ENCODE data around the gene NAA80. TPM values are rescaled to one million over a fixed set of nuclear protein-coding genes. Genes with fewer than 3 reads are reported as not detected.

The NAA80 gene
- total RNA-seq, 1 experiment from 2014 or later: 6.0 TPM

GRCh38 chr3:50319181-50319893, 20.1 kb upstream of the NAA80 start:
- no peak overlapping the region for H3K23ac ChIP-seq (ENCODE audit: insufficient read length, low read depth, low read length)
- no CpG with 5 or more reads among the region's 16 CpGs for WGBS (ENCODE audit: extremely low coverage, insufficient read length, low lambda C conversion rate)
- H3K79me1 ChIP-seq (ENCODE audit: insufficient read depth, low read depth, low read length, poor library complexity, severe bottlenecking): no peaks in the 10 kb centered on the region
- Mint-ChIP-seq H3K4me3 (peak overlapping the region; percentile 85 to 97), H3K27ac (no peak overlapping the region), H3K36me3 (ENCODE audit: insufficient read depth in 1 of 3, low read depth in 3 of 3) (peaks cover 40 to 55% (median 47%) of the 10 kb centered on the region in 3 experiments), H3K27me3 (ENCODE audit: low read depth) (no peaks in the 10 kb centered on the region), H3K9me3 (no peaks in the 10 kb centered on the region), H3K4me1 (peaks cover 22 to 36% of the 10 kb centered on the region in 2 experiments)
- peaks cover 6% of the 10 kb centered on the region; the same call in 1 of the 2 replicates for H3K4me1 ChIP-seq (ENCODE audit: insufficient read depth, low read length)
- H3K56ac ChIP-seq (ENCODE audit: insufficient read length, low read depth, low read length): no peak overlapping the region
- no peak overlapping the region for H3K4me2 ChIP-seq (ENCODE audit: insufficient read depth, insufficient read length, low read length)
- H2BK5ac ChIP-seq (ENCODE audit: insufficient read length, low read length): no peak overlapping the region
- H3K27ac ChIP-seq (ENCODE audit: insufficient read length, low read depth, low read length): no peak overlapping the region
- H3K4ac ChIP-seq (ENCODE audit: low read depth, low read length): no peak overlapping the region
- H3K79me2 ChIP-seq (ENCODE audit: insufficient read depth, low read length): peaks cover 5% of the 10 kb centered on the region; the same call in 1 of the 2 replicates
- no peak overlapping the region for H2BK20ac ChIP-seq (ENCODE audit: low read depth, low read length, poor library complexity, severe bottlenecking)
- no peak for TF ChIP-seq CTCF (conservative IDR thresholded peaks at IDR 0.05)
- H2BK12ac ChIP-seq (ENCODE audit: insufficient read length, low read depth, low read length): no peak overlapping the region
- H3T11ph ChIP-seq (ENCODE audit: low read length): no peak overlapping the region
- H4K5ac ChIP-seq (ENCODE audit: insufficient read length, low read depth, low read length): no peak overlapping the region
- no peak overlapping the region for H3K9ac ChIP-seq (ENCODE audit: extremely low read depth, insufficient read length, low read length)
- DNase-seq: no peak
- no peak overlapping the region for H2BK15ac ChIP-seq (ENCODE audit: low read depth, low read length)
- H2BK120ac ChIP-seq (ENCODE audit: low read depth, low read length, poor library complexity, severe bottlenecking): no peak overlapping the region
- no peaks in the 10 kb centered on the region for H3K27me3 ChIP-seq (ENCODE audit: insufficient read depth, low read length)
- H3K23me2 ChIP-seq (ENCODE audit: insufficient read length, low read depth, low read length, poor library complexity, severe bottlenecking): peaks cover 15% of the 10 kb centered on the region
- no peak overlapping the region for H4K8ac ChIP-seq (replicated peaks; ENCODE audit: insufficient read length, low read depth, low read length)
- H3K14ac ChIP-seq (ENCODE audit: insufficient read depth, low read length): no peak overlapping the region
- no peak overlapping the region for H3K18ac ChIP-seq (ENCODE audit: insufficient read length, low read depth, low read length)
- no peak overlapping the region for H2AFZ ChIP-seq (ENCODE audit: low read length)
- H4K91ac ChIP-seq (ENCODE audit: insufficient read length, low read depth, low read length): no peak overlapping the region
- H4K20me1 ChIP-seq (ENCODE audit: control insufficient read depth, insufficient read depth, insufficient read length): no peaks in the 10 kb centered on the region
- H3K9me3 ChIP-seq (ENCODE audit: control insufficient read depth, low read depth, low read length): no peaks in the 10 kb centered on the region
- H2AK5ac ChIP-seq (ENCODE audit: insufficient read length, low read length): no peak overlapping the region

Measured in H9 (cell line).